RWPE1 (cell line): ENCODE data around the gene KHDRBS1.

Source experiments
- CTCF ChIA-PET: fragments of 350-600 bp; sonication (Branson Sonifier 250); formaldehyde crosslinking; extraction: SDS; loops from one replicate; lab custom pipeline; 2021; lab: Yijun Ruan, JAX
- POLR2A ChIA-PET: fragments of 400-600 bp; formaldehyde crosslinking; extraction: SDS; loops from one replicate; lab custom pipeline; 2020; ENCODE audit warnings: antibody characterized with exemption; ENCODE audit not compliant: low non-redundant PET; lab: Yijun Ruan, JAX
- DNase-seq: peaks from one replicate; pipeline ENCODE4 v3.0.0; 2012; ENCODE audit warnings: low spot score
- H3K27ac ChIP-seq: fragments of 450-650 bp; 2 replicates; pipeline ENCODE4 v1.5.1; 2017
- CTCF ChIP-seq: fragments of 450-650 bp; conservative IDR thresholded peaks from 2 replicates; pipeline ENCODE4 v1.5.1; 2017; ENCODE audit warnings: low read depth, mild to moderate bottlenecking

The KHDRBS1 gene

GRCh38 chr1:32023351-32023750 lies 9.7 kb downstream of the KHDRBS1 start:
- CTCF ChIA-PET, result interaction anchor here (0.6 kb wide), 1 partner anchor 265 kb away, joined by 3 read pairs; no protein-coding TSS in a partner anchor
- POLR2A ChIA-PET, result no interaction called here
- no peak for DNase-seq
- TF ChIP-seq CTCF, result no peak
- H3K27ac ChIP-seq, result no peak overlapping the region

- DNase-seq, result no peak
- ChIA-PET CTCF (no interaction called here), POLR2A (interaction anchor here (0.6 kb wide), 1 partner anchor 9 kb away, joined by 6 read pairs; no protein-coding TSS in a partner anchor)
- no peak overlapping the region for H3K27ac ChIP-seq
- TF ChIP-seq CTCF, result no peak
Observed at GRCh38 chr1:32025515-32025914, 11.8 kb downstream of the KHDRBS1 start.

- no peak for TF ChIP-seq CTCF
- DNase-seq, result no peak
- POLR2A ChIA-PET, result no interaction called here
- CTCF ChIA-PET, result no interaction called here
- H3K27ac ChIP-seq, result no peak overlapping the region
Observed at GRCh38 chr1:32028746-32029145, 15.1 kb downstream of the KHDRBS1 start.

GRCh38 chr1:32031578-32032274 lies 18.1 kb downstream of the KHDRBS1 start:
- H3K27ac ChIP-seq, result no peak overlapping the region
- POLR2A ChIA-PET, result interaction anchor here (0.6 kb wide), 1 partner anchor 12 kb away, joined by 3 read pairs; no protein-coding TSS in a partner anchor
- CTCF ChIA-PET, result interaction anchor here (0.5 kb wide), 1 partner anchor 17 kb away, joined by 3 read pairs; no protein-coding TSS in a partner anchor
- TF ChIP-seq CTCF, result no peak
- peak; percentile 46 for DNase-seq

GRCh38 chr1:32032275-32032615 lies 18.6 kb downstream of the KHDRBS1 start:
- POLR2A ChIA-PET, result no interaction called here
- TF ChIP-seq CTCF, result no peak
- no peak overlapping the region for H3K27ac ChIP-seq
- CTCF ChIA-PET, result interaction anchor here (0.5 kb wide), 1 partner anchor 18 kb away, joined by 3 read pairs; no protein-coding TSS in a partner anchor
- no peak for DNase-seq

- no peak for TF ChIP-seq CTCF
- no peak for DNase-seq
- H3K27ac ChIP-seq, result no peak overlapping the region
- POLR2A ChIA-PET, result no interaction called here
- CTCF ChIA-PET, result interaction anchor here (0.6 kb wide), 2 partner anchors 579 to 935 kb away, joined by 3 read pairs; no protein-coding TSS in a partner anchor
Observed at GRCh38 chr1:32035119-32035518, 21.5 kb downstream of the KHDRBS1 start.
